KOPT-K1 (cell line): Measurements from ENCODE around the gene KLC3.
"Not testable (repeated sequence)": the region's sequence is repeated elsewhere in the genome, so short reads cannot be mapped to it uniquely, and the experiment has no call there.

ENCODE experiments used
- H3K27ac ChIP-seq: fragments of 200-600 bp; sonication (generic); 2 replicates; pipeline ENCODE4 v1.5.1; 2016; ENCODE audit warnings: antibody characterized with exemption, mild to moderate bottlenecking, low read depth, low read length; ENCODE audit not compliant: poor library complexity, severe bottlenecking
- H3K36me3 ChIP-seq: fragments of 200-600 bp; sonication (generic); 2 replicates; pipeline ENCODE4 v1.5.1; 2017; ENCODE audit warnings: antibody characterized with exemption, mild to moderate bottlenecking, low read length, moderate library complexity; ENCODE audit not compliant: insufficient read depth
- H3K9me3 ChIP-seq: fragments of 200-600 bp; sonication (generic); 2 replicates; pipeline ENCODE4 v1.5.1; 2017; ENCODE audit warnings: antibody characterized with exemption, low read length, mild to moderate bottlenecking; ENCODE audit not compliant: insufficient read depth, poor library complexity, severe bottlenecking

Gene KLC3

GRCh38 chr19:45331411-45331810, 9.1 kb upstream of the KLC3 start:
- H3K9me3 ChIP-seq: no peaks in the 10 kb centered on the region
- no peaks in the 10 kb centered on the region for H3K36me3 ChIP-seq
- H3K27ac ChIP-seq: no peak overlapping the region

GRCh38 chr19:45333609-45334303, 6.8 kb upstream of the KLC3 start:
- H3K9me3 ChIP-seq: no peaks in the 10 kb centered on the region
- H3K27ac ChIP-seq: no peak overlapping the region
- H3K36me3 ChIP-seq: no peaks in the 10 kb centered on the region

DNA sequence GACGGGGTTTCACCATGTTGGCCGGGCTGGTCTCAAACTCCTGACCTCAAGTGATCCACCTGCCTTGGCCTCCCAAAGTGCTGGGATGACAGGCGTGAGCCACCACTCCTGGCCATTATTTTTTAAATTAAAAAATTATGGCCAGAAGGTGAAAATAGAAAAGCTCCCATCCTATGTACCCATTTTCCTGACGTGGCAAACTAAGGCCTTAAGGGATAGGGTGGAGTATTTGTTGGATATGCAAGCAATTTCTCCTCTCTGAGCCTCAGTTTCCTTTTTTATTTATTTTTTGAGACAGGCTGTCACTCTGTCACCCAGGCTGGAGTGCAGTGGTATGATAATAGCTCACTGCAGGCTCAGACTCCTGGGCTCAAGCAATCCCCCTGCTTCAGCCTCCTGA, 5.7 kb upstream of the KLC3 start:
- H3K9me3 ChIP-seq, H3K27ac ChIP-seq, H3K36me3 ChIP-seq: not testable (repeated sequence)

GRCh38 chr19:45336696-45337251, 3.8 kb upstream of the KLC3 start:
- Histone ChIP-seq H3K36me3 (no peaks in the 10 kb centered on the region), H3K9me3 (no peaks in the 10 kb centered on the region), H3K27ac (no peak overlapping the region)

GRCh38 chr19:45339629-45340028, 921 bp upstream of the KLC3 start:
- H3K36me3 ChIP-seq: no peaks in the 10 kb centered on the region
- H3K27ac ChIP-seq: no peak overlapping the region
- no peaks in the 10 kb centered on the region for H3K9me3 ChIP-seq

DNA sequence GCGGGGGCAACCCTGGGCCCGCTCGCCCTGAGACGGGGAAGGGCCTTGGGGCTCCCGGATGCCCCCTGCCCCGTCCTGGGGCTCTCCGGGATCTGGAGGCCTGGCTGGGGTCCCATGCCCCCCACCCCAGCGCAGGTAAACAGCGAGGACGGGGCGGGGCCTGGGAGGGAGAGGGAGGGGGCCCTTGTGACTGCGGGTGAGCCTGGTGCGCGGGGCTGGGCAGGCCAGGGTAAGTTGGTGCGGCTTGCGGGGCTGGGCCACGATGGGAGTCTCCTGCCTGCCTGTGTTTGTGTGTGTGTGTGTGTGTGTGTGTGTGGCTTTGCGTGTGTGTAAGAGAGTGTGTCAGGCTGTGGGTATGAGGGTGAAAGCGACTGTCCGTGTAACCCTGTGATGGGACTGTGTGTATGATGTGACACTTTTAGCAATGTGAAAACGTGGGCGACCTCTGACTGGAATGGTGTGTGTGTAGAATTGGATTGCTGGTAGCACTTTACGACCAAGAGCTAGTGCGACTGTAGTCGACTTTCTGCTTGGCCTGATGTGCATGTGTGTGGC, 426 bp downstream of the KLC3 start:
- H3K9me3 ChIP-seq: no peaks in the 10 kb centered on the region
- no peak overlapping the region for H3K27ac ChIP-seq
- H3K36me3 ChIP-seq: no peaks in the 10 kb centered on the region

- H3K36me3 ChIP-seq: no peaks in the 10 kb centered on the region
- H3K9me3 ChIP-seq: no peaks in the 10 kb centered on the region
- no peak overlapping the region for H3K27ac ChIP-seq
These were observed 2.4 kb downstream of the KLC3 start for GRCh38 chr19:45342911-45343310.

DNA sequence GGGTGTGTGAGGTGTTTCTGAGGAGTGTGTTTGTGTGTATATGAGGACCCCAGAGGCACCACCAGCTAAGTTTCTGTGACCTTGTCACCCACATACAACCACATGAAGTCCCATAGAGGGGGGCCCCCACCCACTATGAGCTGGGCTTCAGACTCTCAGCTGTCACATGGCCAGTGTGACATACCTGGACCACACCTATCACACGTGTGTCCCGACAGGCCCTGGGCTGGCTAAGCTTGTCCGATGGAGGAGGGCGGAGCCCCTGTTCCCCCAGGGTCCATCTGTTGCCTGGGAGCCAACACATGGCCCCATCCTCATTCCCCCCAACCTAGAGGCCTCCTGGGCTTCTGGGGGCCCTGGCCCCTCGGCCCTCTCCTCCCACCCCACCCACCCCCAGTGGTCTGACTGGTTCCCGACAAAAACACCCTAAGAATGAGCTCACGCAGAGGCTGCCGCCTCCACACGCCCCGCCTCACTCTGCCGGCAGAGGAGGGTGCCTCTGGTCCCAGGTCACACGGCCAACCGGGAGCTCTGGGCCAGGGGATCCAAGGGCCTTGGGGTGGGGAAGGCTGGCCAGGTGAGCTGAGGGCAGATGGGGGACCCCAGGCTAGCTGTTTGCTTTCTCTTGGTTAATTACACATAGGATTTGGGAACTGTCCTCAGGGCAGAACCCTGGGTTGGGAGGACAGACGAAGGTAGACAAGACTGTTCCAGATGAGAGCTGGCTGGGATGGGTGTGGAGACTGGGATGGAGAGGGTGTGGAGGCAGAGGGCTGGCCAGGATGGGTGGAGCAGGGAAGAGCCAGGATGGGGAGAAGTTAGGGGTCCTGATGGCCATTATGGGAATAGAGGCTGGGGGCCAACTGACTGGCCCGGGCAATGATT, 4.3 kb downstream of the KLC3 start:
- Histone ChIP-seq H3K36me3 (no peaks in the 10 kb centered on the region; the same call in 1 of the 2 replicates), H3K27ac (no peak overlapping the region), H3K9me3 (no peaks in the 10 kb centered on the region)

DNA sequence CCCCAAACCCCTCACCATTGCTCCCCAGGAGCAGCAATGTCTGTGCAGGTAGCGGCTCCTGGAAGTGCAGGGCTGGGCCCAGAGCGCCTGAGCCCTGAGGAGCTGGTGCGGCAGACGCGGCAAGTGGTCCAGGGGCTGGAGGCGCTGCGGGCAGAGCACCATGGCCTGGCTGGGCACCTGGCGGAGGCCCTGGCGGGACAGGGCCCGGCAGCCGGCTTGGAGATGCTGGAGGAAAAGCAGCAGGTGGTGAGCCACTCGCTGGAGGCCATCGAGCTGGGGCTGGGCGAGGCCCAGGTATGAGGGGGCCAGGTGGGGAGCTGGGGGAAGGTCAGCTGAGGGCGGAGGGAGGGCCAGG, 4.9 kb downstream of the KLC3 start:
- no peaks in the 10 kb centered on the region; the same call in 1 of the 2 replicates for H3K36me3 ChIP-seq
- no peaks in the 10 kb centered on the region for H3K9me3 ChIP-seq
- no peak overlapping the region for H3K27ac ChIP-seq

- no peaks in the 10 kb centered on the region for H3K9me3 ChIP-seq
- peaks cover 9% of the 10 kb centered on the region; the same call in 1 of the 2 replicates for H3K36me3 ChIP-seq
These were observed 5.9 kb downstream of the KLC3 start for GRCh38 chr19:45346449-45346848.

GRCh38 chr19:45347570-45348366, 7.2 kb downstream of the KLC3 start:
- H3K27ac ChIP-seq: no peak overlapping the region
- peaks cover 22% of the 10 kb centered on the region; the same call in 1 of the 2 replicates for H3K36me3 ChIP-seq
- no peaks in the 10 kb centered on the region for H3K9me3 ChIP-seq

More at GRCh38 chr19:45346449-45346848, 5.9 kb downstream of the KLC3 start:
- H3K27ac ChIP-seq: no peak overlapping the region

DNA sequence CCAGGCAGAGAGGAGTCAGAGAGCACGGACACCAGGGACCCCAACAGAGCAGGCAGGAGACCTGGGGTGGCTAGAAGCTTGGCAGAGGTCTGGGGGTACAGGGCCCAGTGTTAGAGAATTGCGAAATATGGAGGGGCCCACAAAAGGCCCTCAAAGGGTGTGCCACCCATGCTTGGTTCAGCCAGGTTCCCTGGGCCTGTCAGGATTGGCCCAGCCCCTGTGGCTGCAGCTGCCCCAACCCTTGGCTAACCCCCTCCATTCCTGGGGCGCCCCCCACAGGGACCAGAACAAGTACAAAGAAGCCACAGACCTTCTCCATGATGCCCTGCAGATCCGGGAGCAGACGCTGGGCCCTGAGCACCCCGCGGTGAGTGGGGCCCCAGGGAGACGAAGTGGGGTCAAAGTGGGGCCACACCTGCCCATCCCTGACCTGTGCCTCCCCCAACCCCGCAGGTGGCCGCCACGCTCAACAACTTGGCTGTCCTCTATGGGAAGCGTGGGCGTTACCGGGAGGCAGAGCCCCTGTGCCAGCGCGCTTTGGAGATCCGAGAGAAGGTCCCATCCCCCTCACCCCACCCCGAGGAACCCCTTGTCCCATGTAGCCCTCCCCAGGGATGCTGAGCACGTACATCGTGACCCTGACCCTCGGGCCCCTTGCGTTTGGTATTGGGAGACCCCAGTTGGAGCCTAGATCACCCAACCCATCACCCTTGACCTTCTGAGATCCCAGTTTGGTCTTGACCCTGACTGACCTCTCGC, 8.0 kb downstream of the KLC3 start:
- Histone ChIP-seq H3K27ac (no peak overlapping the region), H3K36me3 (peaks cover 29% of the 10 kb centered on the region), H3K9me3 (no peaks in the 10 kb centered on the region)

GRCh38 chr19:45349126-45349415, 8.5 kb downstream of the KLC3 start:
- Histone ChIP-seq H3K27ac (no peak overlapping the region), H3K36me3 (peaks cover 34% of the 10 kb centered on the region), H3K9me3 (no peaks in the 10 kb centered on the region)

- Histone ChIP-seq H3K36me3 (peaks cover 39% of the 10 kb centered on the region), H3K27ac (no peak overlapping the region), H3K9me3 (no peaks in the 10 kb centered on the region)
These were observed 8.9 kb downstream of the KLC3 start for GRCh38 chr19:45349430-45349941.
